Endothelial cell of umbilical vein (primary cell): ENCODE measurements around the gene MAB21L2.

Experiments used
- CTCF ChIP-seq, 2 donors: IDR thresholded peaks; 1 replicate in 1 of 2; 2 replicates in 1 of 2; pipeline ENCODE4 v1.5.1; 2011; ENCODE audit warnings: low read length in 2 of 2, mild to moderate bottlenecking in 2 of 2, moderate library complexity in 2 of 2, control low read depth in 1 of 2, inconsistent platforms in 1 of 2, low read depth in 1 of 2; ENCODE audit not compliant: insufficient read depth in 1 of 2; ENCODE audit errors: extremely low read depth in 1 of 2
- FOS ChIP-seq: IDR thresholded peaks from 2 replicates; pipeline ENCODE4 v1.6.1; 2011; ENCODE audit warnings: mild to moderate bottlenecking, low read length, moderate library complexity, borderline replicate concordance; ENCODE audit not compliant: insufficient read depth
- POLR2A ChIP-seq: IDR thresholded peaks from 2 replicates; pipeline ENCODE4 v1.6.1; 2012; ENCODE audit warnings: low read depth, mild to moderate bottlenecking, control low read depth, low read length
- TF ChIP-seq, protein P1 (sequence below): IDR thresholded peaks from 2 replicates; pipeline ENCODE4 v1.6.1; 2011; ENCODE audit not compliant: insufficient read depth, insufficient read length

DNA sequence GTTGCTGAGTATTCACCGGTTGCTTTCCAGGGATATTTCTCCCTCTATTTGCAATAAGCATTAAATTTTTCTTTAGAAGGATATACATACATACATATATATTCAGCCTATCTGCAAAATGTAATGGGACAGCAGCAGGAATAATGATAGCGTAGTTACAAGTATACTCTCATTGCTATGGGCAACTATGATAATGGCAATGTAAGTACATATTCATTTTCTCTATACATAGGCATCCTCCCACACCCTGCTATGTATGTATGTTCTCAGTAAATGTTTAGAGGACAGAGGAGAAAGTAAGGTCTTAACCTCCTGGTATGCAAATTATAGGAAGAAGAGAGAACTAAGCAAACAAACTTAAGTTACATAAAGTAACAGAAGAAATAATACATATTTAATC is 19.7 kb upstream of the MAB21L2 start:
- TF ChIP-seq POLR2A = no peak
- TF ChIP-seq CTCF (IDR thresholded peaks at IDR 0.05; ENCODE audit: extremely low read depth in 1 of 2, insufficient read depth in 1 of 2, low read depth in 1 of 2, low read length in 2 of 2) = no peak
- no peak for TF ChIP-seq FOS
- TF ChIP-seq, protein P1, sequence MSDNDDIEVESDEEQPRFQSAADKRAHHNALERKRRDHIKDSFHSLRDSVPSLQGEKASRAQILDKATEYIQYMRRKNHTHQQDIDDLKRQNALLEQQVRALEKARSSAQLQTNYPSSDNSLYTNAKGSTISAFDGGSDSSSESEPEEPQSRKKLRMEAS = no peak
